ENCODE results near the gene FBXO3. TPM values are rescaled to one million over a fixed set of nuclear protein-coding genes. Genes with fewer than 3 reads are reported as not detected.

Gene FBXO3
- total and polyA plus RNA-seq, 2 of the 13 experiments (the other 11 are each of a cell fraction or from before 2014, with no cell fraction given): 20.4 to 27.6 TPM

GRCh38 chr11:33775467-33775807 lies 1.1 kb upstream of the FBXO3 start (continued):
- TF ChIP-seq ZNF629 (CRISPR knock-in tag; conservative IDR thresholded peaks at IDR 0.05) (no peak), ELF3 (CRISPR knock-in tag; IDR thresholded peaks at IDR 0.05) (no peak), KDM5B (CRISPR knock-in tag; IDR thresholded peaks at IDR 0.05; ENCODE audit: borderline replicate concordance) (no peak), BCLAF1 (IDR thresholded peaks at IDR 0.05) (no peak)
- TF ChIP-seq, protein P1, sequence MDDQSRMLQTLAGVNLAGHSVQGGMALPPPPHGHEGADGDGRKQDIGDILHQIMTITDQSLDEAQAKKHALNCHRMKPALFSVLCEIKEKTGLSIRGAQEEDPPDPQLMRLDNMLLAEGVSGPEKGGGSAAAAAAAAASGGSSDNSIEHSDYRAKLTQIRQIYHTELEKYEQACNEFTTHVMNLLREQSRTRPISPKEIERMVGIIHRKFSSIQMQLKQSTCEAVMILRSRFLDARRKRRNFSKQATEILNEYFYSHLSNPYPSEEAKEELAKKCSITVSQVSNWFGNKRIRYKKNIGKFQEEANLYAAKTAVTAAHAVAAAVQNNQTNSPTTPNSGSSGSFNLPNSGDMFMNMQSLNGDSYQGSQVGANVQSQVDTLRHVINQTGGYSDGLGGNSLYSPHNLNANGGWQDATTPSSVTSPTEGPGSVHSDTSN (CRISPR knock-in tag; IDR thresholded peaks at IDR 0.05; ENCODE audit: borderline replicate concordance): no peak
- TF ChIP-seq, protein P2, sequence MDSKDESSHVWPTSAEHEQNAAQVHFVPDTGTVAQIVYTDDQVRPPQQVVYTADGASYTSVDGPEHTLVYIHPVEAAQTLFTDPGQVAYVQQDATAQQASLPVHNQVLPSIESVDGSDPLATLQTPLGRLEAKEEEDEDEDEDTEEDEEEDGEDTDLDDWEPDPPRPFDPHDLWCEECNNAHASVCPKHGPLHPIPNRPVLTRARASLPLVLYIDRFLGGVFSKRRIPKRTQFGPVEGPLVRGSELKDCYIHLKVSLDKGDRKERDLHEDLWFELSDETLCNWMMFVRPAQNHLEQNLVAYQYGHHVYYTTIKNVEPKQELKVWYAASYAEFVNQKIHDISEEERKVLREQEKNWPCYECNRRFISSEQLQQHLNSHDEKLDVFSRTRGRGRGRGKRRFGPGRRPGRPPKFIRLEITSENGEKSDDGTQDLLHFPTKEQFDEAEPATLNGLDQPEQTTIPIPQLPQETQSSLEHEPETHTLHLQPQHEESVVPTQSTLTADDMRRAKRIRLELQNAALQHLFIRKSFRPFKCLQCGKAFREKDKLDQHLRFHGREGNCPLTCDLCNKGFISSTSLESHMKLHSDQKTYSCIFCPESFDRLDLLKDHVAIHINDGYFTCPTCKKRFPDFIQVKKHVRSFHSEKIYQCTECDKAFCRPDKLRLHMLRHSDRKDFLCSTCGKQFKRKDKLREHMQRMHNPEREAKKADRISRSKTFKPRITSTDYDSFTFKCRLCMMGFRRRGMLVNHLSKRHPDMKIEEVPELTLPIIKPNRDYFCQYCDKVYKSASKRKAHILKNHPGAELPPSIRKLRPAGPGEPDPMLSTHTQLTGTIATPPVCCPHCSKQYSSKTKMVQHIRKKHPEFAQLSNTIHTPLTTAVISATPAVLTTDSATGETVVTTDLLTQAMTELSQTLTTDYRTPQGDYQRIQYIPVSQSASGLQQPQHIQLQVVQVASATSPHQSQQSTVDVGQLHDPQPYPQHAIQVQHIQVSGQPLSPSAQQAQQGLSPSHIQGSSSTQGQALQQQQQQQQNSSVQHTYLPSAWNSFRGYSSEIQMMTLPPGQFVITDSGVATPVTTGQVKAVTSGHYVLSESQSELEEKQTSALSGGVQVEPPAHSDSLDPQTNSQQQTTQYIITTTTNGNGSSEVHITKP (CRISPR knock-in tag; IDR thresholded peaks at IDR 0.05; ENCODE audit: low read depth): no peak

Data from HepG2 (cell line).